Fibroblast of lung (primary cell): Measurements from ENCODE around the gene TCIRG1. TPM values are rescaled to one million over a fixed set of nuclear protein-coding genes. Genes with fewer than 3 reads are reported as not detected.

Source experiments
- DNase-seq, 2 donors: peaks; one replicate each; pipeline versions ENCODE4 v3.0.0 to v3.0.0-alpha.2; 2010; ENCODE audit warnings: low read depth in 2 of 2
- H2AFZ ChIP-seq: 2 replicates; pipeline ENCODE4 v1.5.1; 2012; ENCODE audit warnings: low read length, control low read depth, inconsistent platforms
- H3K27ac ChIP-seq: 2 replicates; pipeline ENCODE4 v1.5.1; 2011; ENCODE audit warnings: low read length, control low read depth; ENCODE audit not compliant: insufficient read depth
- H3K27me3 ChIP-seq: 2 replicates; pipeline ENCODE4 v1.5.1; 2011; ENCODE audit warnings: mild to moderate bottlenecking, low read length; ENCODE audit not compliant: control insufficient read depth, insufficient read depth
- H3K36me3 ChIP-seq: 2 replicates; pipeline ENCODE4 v1.5.1; 2011; ENCODE audit warnings: low read length; ENCODE audit not compliant: control insufficient read depth, insufficient read depth
- H3K4me1 ChIP-seq: 2 replicates; pipeline ENCODE4 v1.5.1; 2011; ENCODE audit warnings: low read length; ENCODE audit not compliant: control insufficient read depth, insufficient read depth; ENCODE audit errors: extremely low read depth
- H3K4me2 ChIP-seq: 2 replicates; pipeline ENCODE4 v1.5.1; 2011; ENCODE audit warnings: low read length, control low read depth; ENCODE audit not compliant: insufficient read depth; ENCODE audit errors: extremely low read depth
- H3K4me3 ChIP-seq, 4 experiments: fragments of 200-600 bp in 1 of 4; sonication (generic) in 1 of 4; replicated peaks in 1 of 4; 2 replicates each; pipeline ENCODE4 v1.5.1; 2011 to 2016; ENCODE audit warnings: low read length in 4 of 4, low read depth in 3 of 4, mild to moderate bottlenecking in 3 of 4, control low read depth in 2 of 4, inconsistent platforms in 1 of 4, mixed read lengths in 1 of 4; ENCODE audit not compliant: insufficient read depth in 1 of 4; ENCODE audit errors: control extremely low read depth in 1 of 4
- H3K79me2 ChIP-seq: 2 replicates; pipeline ENCODE4 v1.5.1; 2012; ENCODE audit warnings: mild to moderate bottlenecking, low read length, inconsistent platforms; ENCODE audit not compliant: control insufficient read depth, insufficient read depth
- H3K9ac ChIP-seq: 2 replicates; pipeline ENCODE4 v1.5.1; 2011; ENCODE audit warnings: mild to moderate bottlenecking, low read length, control low read depth; ENCODE audit not compliant: insufficient read depth
- H3K9me3 ChIP-seq: 2 replicates; pipeline ENCODE4 v1.5.1; 2012; ENCODE audit warnings: low read depth, low read length; ENCODE audit not compliant: control insufficient read depth, insufficient read depth
- H4K20me1 ChIP-seq: 2 replicates; pipeline ENCODE4 v1.5.1; 2011; ENCODE audit warnings: low read length; ENCODE audit not compliant: control insufficient read depth, insufficient read depth; ENCODE audit errors: extremely low read depth
- EZH2 ChIP-seq: IDR thresholded peaks from 2 replicates; pipeline ENCODE4 v1.5.1; 2012; ENCODE audit warnings: low read length, control low read depth, mild to moderate bottlenecking; ENCODE audit errors: missing control alignments
- polyA plus RNA-seq, 2 donors: library from polyadenylated mRNA; depleted of rRNA in 1 of 2; stranded (reverse) in 1 of 2; unstranded in 1 of 2; fragments of >200 nt; gene quantifications; 2 replicates each; pipeline ENCODE4 v1.2.1, GENCODE V29; 2011 to 2012; ENCODE audit warnings: missing spikeins in 1 of 2
- total RNA-seq: library from RNA; depleted of rRNA; stranded (reverse); fragments of >200 nt; gene quantifications from 2 replicates; pipeline ENCODE4 v1.2.1, GENCODE V29; 2014
- TF ChIP-seq, protein P1 (sequence below), 2 donors: IDR thresholded peaks in 1 of 2; conservative IDR thresholded peaks in 1 of 2; 1 replicate in 1 of 2; 2 replicates in 1 of 2; pipeline ENCODE4 v1.5.1; 2011 to 2012; ENCODE audit warnings: low read length in 2 of 2, control low read depth in 1 of 2, inconsistent platforms in 1 of 2, low read depth in 1 of 2, mild to moderate bottlenecking in 1 of 2

Gene TCIRG1
- total and polyA plus RNA-seq, 2 donors (not counting 1 experiment from before 2014, with no cell fraction given), result 26.7 to 46.2 TPM

DNA sequence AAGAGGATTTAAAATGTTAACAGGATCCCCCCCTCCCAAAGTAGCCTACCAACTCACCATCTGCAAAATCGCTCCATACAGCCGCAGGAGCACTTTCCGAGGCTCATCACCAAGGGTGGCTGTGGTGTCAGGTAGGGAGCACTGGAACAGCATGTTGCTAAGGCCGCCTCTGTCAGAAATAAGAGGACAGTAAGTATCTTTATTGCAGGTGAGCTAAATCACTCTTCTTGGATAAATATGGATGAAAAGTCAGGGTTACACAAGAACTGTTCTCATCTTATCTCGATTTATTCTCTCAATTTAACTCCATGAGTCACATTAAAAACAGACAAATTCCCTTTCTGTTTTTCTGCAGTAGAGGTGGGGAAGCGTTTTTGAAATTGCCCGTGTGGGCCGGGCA, 58.1 kb downstream of the TCIRG1 start:
- DNase-seq, result no peak
- no peaks in the 10 kb centered on the region for H3K27me3 ChIP-seq

GRCh38 chr11:68099057-68099456, 60.2 kb downstream of the TCIRG1 start:
- no peaks in the 10 kb centered on the region for H3K79me2 ChIP-seq
- no peaks in the 10 kb centered on the region for H3K9me3 ChIP-seq
- H3K4me1 ChIP-seq, result no peaks in the 10 kb centered on the region
- H3K27me3 ChIP-seq, result no peaks in the 10 kb centered on the region
- H3K4me2 ChIP-seq, result no peak overlapping the region
- H2AFZ ChIP-seq, result no peak overlapping the region
- H4K20me1 ChIP-seq, result no peaks in the 10 kb centered on the region
- H3K27ac ChIP-seq, result no peak overlapping the region
- TF ChIP-seq, protein P1, sequence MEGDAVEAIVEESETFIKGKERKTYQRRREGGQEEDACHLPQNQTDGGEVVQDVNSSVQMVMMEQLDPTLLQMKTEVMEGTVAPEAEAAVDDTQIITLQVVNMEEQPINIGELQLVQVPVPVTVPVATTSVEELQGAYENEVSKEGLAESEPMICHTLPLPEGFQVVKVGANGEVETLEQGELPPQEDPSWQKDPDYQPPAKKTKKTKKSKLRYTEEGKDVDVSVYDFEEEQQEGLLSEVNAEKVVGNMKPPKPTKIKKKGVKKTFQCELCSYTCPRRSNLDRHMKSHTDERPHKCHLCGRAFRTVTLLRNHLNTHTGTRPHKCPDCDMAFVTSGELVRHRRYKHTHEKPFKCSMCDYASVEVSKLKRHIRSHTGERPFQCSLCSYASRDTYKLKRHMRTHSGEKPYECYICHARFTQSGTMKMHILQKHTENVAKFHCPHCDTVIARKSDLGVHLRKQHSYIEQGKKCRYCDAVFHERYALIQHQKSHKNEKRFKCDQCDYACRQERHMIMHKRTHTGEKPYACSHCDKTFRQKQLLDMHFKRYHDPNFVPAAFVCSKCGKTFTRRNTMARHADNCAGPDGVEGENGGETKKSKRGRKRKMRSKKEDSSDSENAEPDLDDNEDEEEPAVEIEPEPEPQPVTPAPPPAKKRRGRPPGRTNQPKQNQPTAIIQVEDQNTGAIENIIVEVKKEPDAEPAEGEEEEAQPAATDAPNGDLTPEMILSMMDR (conservative IDR thresholded peaks at IDR 0.05 in 1 of 2, IDR thresholded peaks at IDR 0.05 in 1 of 2; ENCODE audit: low read depth in 1 of 2, low read length in 2 of 2), result no peak
- TF ChIP-seq EZH2, result no peak
- no peak overlapping the region for H3K4me3 ChIP-seq
- H3K36me3 ChIP-seq, result no peaks in the 10 kb centered on the region
- DNase-seq, result no peak
- H3K9ac ChIP-seq, result no peak overlapping the region

More for the DNA sequence above, 58.1 kb downstream of the TCIRG1 start:
- H4K20me1 ChIP-seq, result no peaks in the 10 kb centered on the region
- H3K79me2 ChIP-seq, result no peaks in the 10 kb centered on the region
- no peaks in the 10 kb centered on the region for H3K36me3 ChIP-seq
- H2AFZ ChIP-seq, result no peak overlapping the region
- H3K27ac ChIP-seq, result no peak overlapping the region
- TF ChIP-seq EZH2, result no peak
- TF ChIP-seq, protein P1 (conservative IDR thresholded peaks at IDR 0.05 in 1 of 2, IDR thresholded peaks at IDR 0.05 in 1 of 2; ENCODE audit: low read depth in 1 of 2, low read length in 2 of 2), result no peak
- no peaks in the 10 kb centered on the region for H3K4me1 ChIP-seq
- H3K4me2 ChIP-seq, result no peak overlapping the region
- no peak overlapping the region for H3K9ac ChIP-seq
- H3K9me3 ChIP-seq, result no peaks in the 10 kb centered on the region
- H3K4me3 ChIP-seq, result no peak overlapping the region

- peak; percentile 9 to 60 for DNase-seq
- Histone ChIP-seq H4K20me1 (no peaks in the 10 kb centered on the region), H3K27me3 (no peaks in the 10 kb centered on the region), H3K36me3 (no peaks in the 10 kb centered on the region), H3K4me3 (peak overlapping the region in 1 of 4 experiments; percentile 6), H3K4me1 (no peaks in the 10 kb centered on the region), H3K9ac (no peak overlapping the region), H3K4me2 (no peak overlapping the region), H3K79me2 (no peaks in the 10 kb centered on the region), H3K27ac (no peak overlapping the region), H2AFZ (no peak overlapping the region), H3K9me3 (no peaks in the 10 kb centered on the region)
- TF ChIP-seq, protein P1 (conservative IDR thresholded peaks at IDR 0.05 in 1 of 2, IDR thresholded peaks at IDR 0.05 in 1 of 2; ENCODE audit: low read depth in 1 of 2, low read length in 2 of 2), result no peak
- TF ChIP-seq EZH2, result no peak
Measured at GRCh38 chr11:68099474-68100405, 60.9 kb downstream of the TCIRG1 start.
